Dendritic cell treated with granulocyte-macrophage colony-stimulating factor and Interleukin-4, amounts not matched to agents 40 ng/mL and 50 ng/mL, for 4 days (primary cell): ENCODE results near the gene CSNK1G2.
A peak's percentile ranks its signal among the peaks of the same experiment; 100 is the strongest.

Source experiments
- H3K27ac Mint-ChIP-seq: one replicate; pipeline ENCODE4 v1.8.0; 2022; ENCODE audit warnings: mild to moderate bottlenecking, mixed read lengths
- H3K27me3 Mint-ChIP-seq: one replicate; pipeline ENCODE4 v1.8.0; 2022; ENCODE audit warnings: mild to moderate bottlenecking, mixed read lengths
- H3K36me3 Mint-ChIP-seq: one replicate; pipeline ENCODE4 v1.8.0; 2022; ENCODE audit warnings: low read depth, mixed read lengths
- H3K4me1 Mint-ChIP-seq: one replicate; pipeline ENCODE4 v1.8.0; 2022; ENCODE audit warnings: low read depth, mixed read lengths
- H3K4me3 Mint-ChIP-seq: one replicate; pipeline ENCODE4 v1.8.0; 2022; ENCODE audit warnings: mild to moderate bottlenecking, moderate library complexity, mixed read lengths
- H3K9me3 Mint-ChIP-seq: one replicate; pipeline ENCODE4 v1.8.0; 2022; ENCODE audit warnings: mixed read lengths
- intact Hi-C: fragments of 100-400 bp; cut with micrococcal nuclease; formaldehyde crosslinking; loops from one replicate; pipeline ENCODE4 v1.15.0; 2022

The CSNK1G2 gene

GRCh38 chr19:1925544-1925943 lies 15.4 kb upstream of the CSNK1G2 start:
- peaks cover 46% of the 10 kb centered on the region for H3K4me1 Mint-ChIP-seq
- no peaks in the 10 kb centered on the region for H3K9me3 Mint-ChIP-seq
- no peak overlapping the region for H3K4me3 Mint-ChIP-seq
- peaks cover 4% of the 10 kb centered on the region for H3K27me3 Mint-ChIP-seq
- peaks cover 58% of the 10 kb centered on the region for H3K36me3 Mint-ChIP-seq
- H3K27ac Mint-ChIP-seq = no peak overlapping the region
- intact Hi-C loops = no loop called here

GRCh38 chr19:1929021-1929742 lies 11.8 kb upstream of the CSNK1G2 start:
- intact Hi-C loops = no loop called here
- peaks cover 21% of the 10 kb centered on the region for H3K36me3 Mint-ChIP-seq
- peak overlapping the region; percentile 74 for H3K4me3 Mint-ChIP-seq
- H3K9me3 Mint-ChIP-seq = peaks cover 7% of the 10 kb centered on the region
- peaks cover 7% of the 10 kb centered on the region for H3K27me3 Mint-ChIP-seq
- H3K27ac Mint-ChIP-seq = peak overlapping the region; percentile 82
- H3K4me1 Mint-ChIP-seq = peaks cover 37% of the 10 kb centered on the region

GRCh38 chr19:1931445-1931844 lies 9.5 kb upstream of the CSNK1G2 start:
- peaks cover 7% of the 10 kb centered on the region for H3K27me3 Mint-ChIP-seq
- peaks cover 57% of the 10 kb centered on the region for H3K4me1 Mint-ChIP-seq
- no peak overlapping the region for H3K4me3 Mint-ChIP-seq
- peaks cover 14% of the 10 kb centered on the region for H3K9me3 Mint-ChIP-seq
- no peak overlapping the region for H3K27ac Mint-ChIP-seq
- intact Hi-C loops = no loop called here
- no peaks in the 10 kb centered on the region for H3K36me3 Mint-ChIP-seq

GRCh38 chr19:1932395-1932794 lies 8.6 kb upstream of the CSNK1G2 start:
- intact Hi-C loops = no loop called here
- H3K4me1 Mint-ChIP-seq = peaks cover 60% of the 10 kb centered on the region
- H3K4me3 Mint-ChIP-seq = no peak overlapping the region
- peak overlapping the region; percentile 28 for H3K27ac Mint-ChIP-seq
- H3K27me3 Mint-ChIP-seq = peaks cover 7% of the 10 kb centered on the region
- H3K9me3 Mint-ChIP-seq = peaks cover 14% of the 10 kb centered on the region
- no peaks in the 10 kb centered on the region for H3K36me3 Mint-ChIP-seq

- intact Hi-C loops = no loop called here
- Mint-ChIP-seq H3K4me3 (no peak overlapping the region), H3K9me3 (peaks cover 14% of the 10 kb centered on the region), H3K4me1 (peaks cover 55% of the 10 kb centered on the region), H3K36me3 (no peaks in the 10 kb centered on the region), H3K27me3 (peaks cover 7% of the 10 kb centered on the region), H3K27ac (peak overlapping the region; percentile 3)
These were observed 7.7 kb upstream of the CSNK1G2 start for GRCh38 chr19:1933244-1933643.

- H3K4me1 Mint-ChIP-seq = peaks cover 51% of the 10 kb centered on the region
- H3K36me3 Mint-ChIP-seq = no peaks in the 10 kb centered on the region
- intact Hi-C loops = no loop called here
- H3K4me3 Mint-ChIP-seq = no peak overlapping the region
- H3K9me3 Mint-ChIP-seq = peaks cover 14% of the 10 kb centered on the region
- peak overlapping the region; percentile 3 for H3K27ac Mint-ChIP-seq
- peaks cover 7% of the 10 kb centered on the region for H3K27me3 Mint-ChIP-seq
These were observed 7.0 kb upstream of the CSNK1G2 start for GRCh38 chr19:1933942-1934341.

- Mint-ChIP-seq H3K9me3 (peaks cover 14% of the 10 kb centered on the region), H3K27me3 (peaks cover 4% of the 10 kb centered on the region), H3K27ac (peak overlapping the region; percentile 72), H3K4me1 (peaks cover 43% of the 10 kb centered on the region), H3K36me3 (no peaks in the 10 kb centered on the region), H3K4me3 (no peak overlapping the region)
- intact Hi-C loops = no loop called here
These were observed 5.3 kb upstream of the CSNK1G2 start for GRCh38 chr19:1935484-1936208.

- no peak overlapping the region for H3K4me3 Mint-ChIP-seq
- H3K27ac Mint-ChIP-seq = peak overlapping the region; percentile 21
- H3K4me1 Mint-ChIP-seq = peaks cover 43% of the 10 kb centered on the region
- peaks cover 14% of the 10 kb centered on the region for H3K9me3 Mint-ChIP-seq
- peaks cover 4% of the 10 kb centered on the region for H3K27me3 Mint-ChIP-seq
- intact Hi-C loops = no loop called here
- H3K36me3 Mint-ChIP-seq = peaks cover under 1% of the 10 kb centered on the region
These were observed 4.5 kb upstream of the CSNK1G2 start for GRCh38 chr19:1936430-1936829.

GRCh38 chr19:1936916-1937610 lies 3.9 kb upstream of the CSNK1G2 start:
- Mint-ChIP-seq H3K27ac (peak overlapping the region; percentile 30), H3K4me3 (no peak overlapping the region), H3K9me3 (peaks cover 13% of the 10 kb centered on the region), H3K36me3 (peaks cover 7% of the 10 kb centered on the region), H3K27me3 (peaks cover 4% of the 10 kb centered on the region), H3K4me1 (peaks cover 43% of the 10 kb centered on the region)
- intact Hi-C loops = no loop called here

GRCh38 chr19:1938071-1938470 lies 2.9 kb upstream of the CSNK1G2 start:
- no peak overlapping the region for H3K4me3 Mint-ChIP-seq
- H3K27me3 Mint-ChIP-seq = no peaks in the 10 kb centered on the region
- intact Hi-C loops = no loop called here
- H3K4me1 Mint-ChIP-seq = peaks cover 47% of the 10 kb centered on the region
- peak overlapping the region; percentile 30 for H3K27ac Mint-ChIP-seq
- H3K36me3 Mint-ChIP-seq = peaks cover 17% of the 10 kb centered on the region
- peaks cover 7% of the 10 kb centered on the region for H3K9me3 Mint-ChIP-seq

- Mint-ChIP-seq H3K27ac (peak overlapping the region; percentile 97), H3K27me3 (no peaks in the 10 kb centered on the region), H3K4me1 (peaks cover 48% of the 10 kb centered on the region), H3K4me3 (peak overlapping the region; percentile 93), H3K36me3 (peaks cover 41% of the 10 kb centered on the region), H3K9me3 (no peaks in the 10 kb centered on the region)
- intact Hi-C loops = no loop called here
These were observed 1.3 kb downstream of the CSNK1G2 start for GRCh38 chr19:1942078-1942933.

- peaks cover 44% of the 10 kb centered on the region for H3K36me3 Mint-ChIP-seq
- peak overlapping the region; percentile 93 for H3K4me3 Mint-ChIP-seq
- no peaks in the 10 kb centered on the region for H3K9me3 Mint-ChIP-seq
- peaks cover 55% of the 10 kb centered on the region for H3K4me1 Mint-ChIP-seq
- peak overlapping the region; percentile 97 for H3K27ac Mint-ChIP-seq
- H3K27me3 Mint-ChIP-seq = no peaks in the 10 kb centered on the region
- intact Hi-C loops = no loop called here
These were observed 2.1 kb downstream of the CSNK1G2 start for GRCh38 chr19:1942934-1943555.

GRCh38 chr19:1943661-1944087 lies 2.7 kb downstream of the CSNK1G2 start:
- Mint-ChIP-seq H3K36me3 (peaks cover 44% of the 10 kb centered on the region), H3K4me3 (peak overlapping the region; percentile 93), H3K27ac (peak overlapping the region; percentile 97), H3K4me1 (peaks cover 62% of the 10 kb centered on the region), H3K9me3 (no peaks in the 10 kb centered on the region), H3K27me3 (no peaks in the 10 kb centered on the region)
- intact Hi-C loops = no loop called here
